Lower leg skin (tissue), 4 donors: ENCODE results near the gene APMAP. TPM values are rescaled to one million over a fixed set of nuclear protein-coding genes. Genes with fewer than 3 reads are reported as not detected.
A peak's percentile ranks its signal among the peaks of the same experiment; 100 is the strongest.

ENCODE experiments used
- DNase-seq, 2 donors: peaks; one replicate each; pipeline ENCODE4 v3.0.0-alpha.2; 2019; ENCODE audit warnings: low spot score in 2 of 2
- H3K4me3 ChIP-seq: fragments of 200-600 bp; sonication (generic); 2 replicates; pipeline ENCODE4 v1.5.1; 2017; ENCODE audit warnings: mild to moderate bottlenecking, low read depth; ENCODE audit not compliant: poor library complexity, severe bottlenecking
- POLR2A ChIP-seq, 2 donors: fragments of 450-650 bp; IDR thresholded peaks; one replicate each; pipeline ENCODE4 v1.6.1; 2016 to 2017; ENCODE audit warnings: antibody characterized with exemption in 2 of 2, mild to moderate bottlenecking in 1 of 2, moderate library complexity in 1 of 2
- WGBS, 2 donors: methylation state at CpG; one replicate each; pipeline ENCODE4 v1.1.5; 2018; 5-methylcytosine and 5-hydroxymethylcytosine counted together
- intact Hi-C: fragments of 100-400 bp; cut with DNase I; formaldehyde crosslinking; loops from one replicate; pipeline ENCODE4 v1.15.0; 2023; ENCODE audit warnings: low total_unique reads
- total RNA-seq, 4 donors: library from RNA; depleted of rRNA; stranded (reverse); fragments of >200 nt; gene quantifications; one replicate each; pipeline ENCODE4 v1.1.0, GENCODE V29; 2016
- TF ChIP-seq, protein P1 (sequence below), 3 donors: fragments of 450-650 bp; IDR thresholded peaks; one replicate each; pipeline ENCODE4 v1.5.1; 2016; ENCODE audit warnings: antibody characterized with exemption in 3 of 3, mild to moderate bottlenecking in 3 of 3, moderate library complexity in 2 of 3

Gene APMAP
- total RNA-seq, 4 donors from 2014 or later, result 34.4 to 88.7 (median 52.6) TPM

GRCh38 chr20:24917797-24918578 is 74.6 kb downstream of the APMAP start:
- no peak overlapping the region for H3K4me3 ChIP-seq
- intact Hi-C loops, result loop anchor here (10.0 kb wide), 1 partner anchor 983 kb away; no protein-coding TSS in a partner anchor
- TF ChIP-seq POLR2A (IDR thresholded peaks at IDR 0.05), result no peak
- TF ChIP-seq, protein P1, sequence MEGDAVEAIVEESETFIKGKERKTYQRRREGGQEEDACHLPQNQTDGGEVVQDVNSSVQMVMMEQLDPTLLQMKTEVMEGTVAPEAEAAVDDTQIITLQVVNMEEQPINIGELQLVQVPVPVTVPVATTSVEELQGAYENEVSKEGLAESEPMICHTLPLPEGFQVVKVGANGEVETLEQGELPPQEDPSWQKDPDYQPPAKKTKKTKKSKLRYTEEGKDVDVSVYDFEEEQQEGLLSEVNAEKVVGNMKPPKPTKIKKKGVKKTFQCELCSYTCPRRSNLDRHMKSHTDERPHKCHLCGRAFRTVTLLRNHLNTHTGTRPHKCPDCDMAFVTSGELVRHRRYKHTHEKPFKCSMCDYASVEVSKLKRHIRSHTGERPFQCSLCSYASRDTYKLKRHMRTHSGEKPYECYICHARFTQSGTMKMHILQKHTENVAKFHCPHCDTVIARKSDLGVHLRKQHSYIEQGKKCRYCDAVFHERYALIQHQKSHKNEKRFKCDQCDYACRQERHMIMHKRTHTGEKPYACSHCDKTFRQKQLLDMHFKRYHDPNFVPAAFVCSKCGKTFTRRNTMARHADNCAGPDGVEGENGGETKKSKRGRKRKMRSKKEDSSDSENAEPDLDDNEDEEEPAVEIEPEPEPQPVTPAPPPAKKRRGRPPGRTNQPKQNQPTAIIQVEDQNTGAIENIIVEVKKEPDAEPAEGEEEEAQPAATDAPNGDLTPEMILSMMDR (IDR thresholded peaks at IDR 0.05), result no peak
- WGBS, 2 donors, result 27 to 28% methylated on average over 34 of the region's 34 CpGs
- DNase-seq, result peak; percentile 41 to 88

GRCh38 chr20:24917056-24917455 is 75.5 kb downstream of the APMAP start:
- peak; percentile 2 to 72 for DNase-seq
- no peak for TF ChIP-seq POLR2A (IDR thresholded peaks at IDR 0.05)
- TF ChIP-seq, protein P1 (IDR thresholded peaks at IDR 0.05), result no peak
- no peak overlapping the region for H3K4me3 ChIP-seq
- intact Hi-C loops, result loop anchor here (10.0 kb wide), 1 partner anchor 982 kb away; no protein-coding TSS in a partner anchor
- 91 to 92% methylated on average over 7 of the region's 7 CpGs for WGBS, 2 donors

DNA sequence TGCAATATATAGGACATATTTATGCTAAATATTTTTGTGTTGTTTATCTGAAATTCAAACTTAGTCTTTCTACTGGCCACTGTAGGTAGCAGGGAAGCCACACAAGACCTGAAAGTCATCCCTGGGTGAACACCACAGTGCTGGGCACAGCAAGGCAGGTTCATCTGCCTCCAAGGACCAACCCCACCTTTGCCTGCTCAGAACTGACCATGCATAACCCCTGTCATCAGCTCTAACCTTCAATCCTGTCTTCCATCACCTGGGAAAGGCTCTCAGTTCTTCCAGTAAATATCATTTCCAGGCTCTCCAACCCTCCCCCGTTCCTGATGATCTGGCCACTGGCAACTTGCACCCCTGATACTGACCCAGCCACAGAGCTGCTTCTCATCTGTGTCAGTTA is 76.1 kb downstream of the APMAP start:
- intact Hi-C loops, result loop anchor here (10.0 kb wide), 1 partner anchor 982 kb away; no protein-coding TSS in a partner anchor
- TF ChIP-seq, protein P1 (IDR thresholded peaks at IDR 0.05), result no peak
- TF ChIP-seq POLR2A (IDR thresholded peaks at IDR 0.05), result no peak
- WGBS, 2 donors, result 90 to 94% methylated on average over 1 of the region's 1 CpG
- peak in 1 of 2 donors; percentile 68 for DNase-seq
- no peak overlapping the region for H3K4me3 ChIP-seq

GRCh38 chr20:24915892-24916291 is 76.7 kb downstream of the APMAP start:
- H3K4me3 ChIP-seq, result no peak overlapping the region
- TF ChIP-seq, protein P1 (IDR thresholded peaks at IDR 0.05), result no peak
- TF ChIP-seq POLR2A (IDR thresholded peaks at IDR 0.05), result no peak
- intact Hi-C loops, result loop anchor here (10.0 kb wide), 1 partner anchor 981 kb away; no protein-coding TSS in a partner anchor
- WGBS, 2 donors, result 91 to 97% methylated on average over 6 to 7 of the region's 7 CpGs
- DNase-seq, result peak; percentile 7 to 71

DNA sequence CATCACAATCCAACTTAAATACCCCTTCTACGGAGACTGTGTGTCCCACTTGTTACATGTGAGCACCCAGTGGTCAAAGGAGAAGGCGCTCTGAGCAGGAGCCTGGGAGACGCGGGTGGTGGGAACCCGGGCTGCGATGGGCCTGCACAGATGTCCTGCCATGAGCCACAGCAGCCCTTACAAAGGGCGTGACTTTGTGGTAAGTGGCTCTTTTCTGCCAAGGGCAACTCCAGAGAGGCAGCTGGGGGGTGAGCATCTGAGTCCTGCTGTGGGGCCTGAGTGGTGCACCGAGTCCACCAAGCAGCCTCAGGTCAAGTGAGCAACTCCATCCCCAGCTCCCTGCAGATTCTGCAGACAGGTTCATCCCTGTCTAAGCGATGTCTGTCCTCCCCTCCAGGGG is 77.1 kb downstream of the APMAP start:
- WGBS, 2 donors, result 94 to 97% methylated on average over 9 of the region's 9 CpGs
- H3K4me3 ChIP-seq, result no peak overlapping the region
- TF ChIP-seq, protein P1 (IDR thresholded peaks at IDR 0.05), result no peak
- TF ChIP-seq POLR2A (IDR thresholded peaks at IDR 0.05), result no peak
- intact Hi-C loops, result loop anchor here (10.0 kb wide), 1 partner anchor 981 kb away; no protein-coding TSS in a partner anchor
- DNase-seq, result peak; percentile 3 to 65
